ENCODE results near the gene AKAP11.

DNA sequence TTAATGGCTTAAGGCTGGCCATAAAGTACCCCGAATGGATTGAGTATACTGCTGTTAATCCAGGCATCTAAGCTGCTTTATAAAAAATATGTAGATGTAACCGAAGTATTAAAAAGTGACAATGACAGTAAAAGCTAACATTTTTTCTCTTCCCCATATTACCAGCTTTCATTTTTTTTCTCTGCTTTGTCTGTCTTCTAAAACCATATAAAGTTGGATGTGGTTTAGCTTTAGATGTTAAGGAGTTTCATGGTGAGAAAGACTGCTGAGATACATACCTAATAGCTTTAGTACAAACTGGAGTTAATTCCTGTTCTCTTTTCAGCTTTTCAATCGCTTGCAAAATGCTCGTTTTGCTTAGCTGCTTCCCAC, 838 bp downstream of the AKAP11 start:
- TF ChIP-seq, protein P1, sequence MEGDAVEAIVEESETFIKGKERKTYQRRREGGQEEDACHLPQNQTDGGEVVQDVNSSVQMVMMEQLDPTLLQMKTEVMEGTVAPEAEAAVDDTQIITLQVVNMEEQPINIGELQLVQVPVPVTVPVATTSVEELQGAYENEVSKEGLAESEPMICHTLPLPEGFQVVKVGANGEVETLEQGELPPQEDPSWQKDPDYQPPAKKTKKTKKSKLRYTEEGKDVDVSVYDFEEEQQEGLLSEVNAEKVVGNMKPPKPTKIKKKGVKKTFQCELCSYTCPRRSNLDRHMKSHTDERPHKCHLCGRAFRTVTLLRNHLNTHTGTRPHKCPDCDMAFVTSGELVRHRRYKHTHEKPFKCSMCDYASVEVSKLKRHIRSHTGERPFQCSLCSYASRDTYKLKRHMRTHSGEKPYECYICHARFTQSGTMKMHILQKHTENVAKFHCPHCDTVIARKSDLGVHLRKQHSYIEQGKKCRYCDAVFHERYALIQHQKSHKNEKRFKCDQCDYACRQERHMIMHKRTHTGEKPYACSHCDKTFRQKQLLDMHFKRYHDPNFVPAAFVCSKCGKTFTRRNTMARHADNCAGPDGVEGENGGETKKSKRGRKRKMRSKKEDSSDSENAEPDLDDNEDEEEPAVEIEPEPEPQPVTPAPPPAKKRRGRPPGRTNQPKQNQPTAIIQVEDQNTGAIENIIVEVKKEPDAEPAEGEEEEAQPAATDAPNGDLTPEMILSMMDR (IDR thresholded peaks at IDR 0.05), result no peak
- TF ChIP-seq POLR2A (IDR thresholded peaks at IDR 0.05), result no peak
